Transverse colon (tissue), 4 donors: ENCODE results near the gene KCTD1.

Experiments
- CTCF ChIP-seq, 5 experiments: fragments of 200-600 bp in 3 of 5; fragments of 450-650 bp in 2 of 5; sonication (generic) in 3 of 5; IDR thresholded peaks; 1 replicate in 2 of 5; 2 replicates in 3 of 5; pipeline ENCODE4 v1.5.1; 2016 to 2017; ENCODE audit warnings: antibody characterized with exemption in 5 of 5, inconsistent platforms in 3 of 5, mild to moderate bottlenecking in 2 of 5, moderate library complexity in 1 of 5
- EP300 ChIP-seq: sonication (generic); formaldehyde crosslinking; IDR thresholded peaks from one replicate; pipeline ENCODE4 v1.6.1; 2017; ENCODE audit warnings: antibody characterized with exemption, low read depth
- POLR2A ChIP-seq: fragments of 450-650 bp; IDR thresholded peaks from one replicate; pipeline ENCODE4 v1.6.1; 2016; ENCODE audit warnings: antibody characterized with exemption, mild to moderate bottlenecking, moderate library complexity
- POLR2AphosphoS5 ChIP-seq, 3 donors: sonication (generic); formaldehyde crosslinking; IDR thresholded peaks; one replicate each; pipeline ENCODE4 v1.6.1; 2016; ENCODE audit warnings: antibody characterized with exemption in 3 of 3

- TF ChIP-seq POLR2A (no peak), CTCF (IDR thresholded peaks at IDR 0.05) (no peak), EP300 (no peak), POLR2AphosphoS5 (IDR thresholded peaks at IDR 0.05) (no peak)
These were observed 78.2 kb downstream of the KCTD1 start for GRCh38 chr18:26470011-26470637.
